H1 (cell line): ENCODE results near the gene MYO1D. TPM values are rescaled to one million over a fixed set of nuclear protein-coding genes. Genes with fewer than 3 reads are reported as not detected.

Experiments
- CTCF ChIA-PET: fragments of 300-600 bp; sonication (Branson Sonifier 250); formaldehyde crosslinking; loops from one replicate; lab custom pipeline; 2021; ENCODE audit not compliant: partially characterized antibody; lab: Charles Lee
- POLR2A ChIA-PET: fragments of 300-600 bp; sonication (Branson Sonifier 250); formaldehyde crosslinking; loops from one replicate; lab custom pipeline; 2021; ENCODE audit warnings: inconsistent platforms; ENCODE audit not compliant: partially characterized antibody; lab: Charles Lee
- DNase-seq, 2 experiments: peaks; one replicate each; pipeline versions ENCODE4 v3.0.0 to v3.0.0-alpha.2; 2010 to 2022; ENCODE audit warnings: low spot score in 2 of 2, low read depth in 1 of 2, mixed read lengths in 1 of 2
- FAIRE-seq: peaks from 2 replicates; lab custom pipeline; 2011; peaks lifted over from hg19 to GRCh38; lab: Jason Lieb, UNC
- H2AFZ ChIP-seq: 2 replicates; pipeline ENCODE4 v1.8.1; 2012; ENCODE audit warnings: low read length, inconsistent platforms
- H2AK5ac ChIP-seq: 2 replicates; pipeline ENCODE4 v1.6.1; 2013; ENCODE audit warnings: low read depth, low read length
- H2BK120ac ChIP-seq: replicated peaks from 2 replicates; pipeline ENCODE3; 2013; ENCODE audit warnings: low read depth, low read length, inconsistent platforms
- H2BK12ac ChIP-seq: 2 replicates; pipeline ENCODE4 v1.6.1; 2013; ENCODE audit warnings: low read depth, low read length
- H2BK15ac ChIP-seq: 2 replicates; pipeline ENCODE4 v1.6.1; 2013; ENCODE audit warnings: low read length
- H2BK20ac ChIP-seq: 2 replicates; pipeline ENCODE4 v1.6.1; 2013; ENCODE audit warnings: low read length
- H2BK5ac ChIP-seq: 2 replicates; pipeline ENCODE4 v1.6.1; 2013; ENCODE audit warnings: low read depth, low read length
- H3K14ac ChIP-seq: 2 replicates; pipeline ENCODE4 v1.6.1; 2013; ENCODE audit warnings: inconsistent platforms; ENCODE audit not compliant: insufficient read length
- H3K18ac ChIP-seq: 2 replicates; pipeline ENCODE4 v1.6.1; 2013; ENCODE audit warnings: low read length; ENCODE audit errors: extremely low read depth
- H3K23ac ChIP-seq: 2 replicates; pipeline ENCODE4 v1.6.1; 2013; ENCODE audit warnings: inconsistent platforms; ENCODE audit not compliant: insufficient read length
- H3K23me2 ChIP-seq: 2 replicates; pipeline ENCODE4 v1.6.1; 2013; ENCODE audit warnings: low read depth, low read length
- H3K27ac ChIP-seq: 2 replicates; pipeline ENCODE4 v1.6.1; 2011; ENCODE audit warnings: low read depth, low read length, inconsistent platforms
- H3K27me3 ChIP-seq, 4 experiments: replicated peaks in 1 of 4; 1 replicate in 1 of 4; 2 replicates in 3 of 4; pipeline versions ENCODE4 v1.6.1 to v1.8.1; 2011 to 2013; ENCODE audit warnings: low read length in 3 of 4, mild to moderate bottlenecking in 3 of 4, inconsistent platforms in 2 of 4, mixed read lengths in 2 of 4, moderate library complexity in 1 of 4; ENCODE audit not compliant: control insufficient read depth in 3 of 4, insufficient read depth in 3 of 4; ENCODE audit errors: extremely low read depth in 1 of 4
- H3K36me3 ChIP-seq, 4 experiments: 2 replicates each; pipeline versions ENCODE4 v1.6.1 to v1.8.1; 2011 to 2013; ENCODE audit warnings: mild to moderate bottlenecking in 4 of 4, low read length in 3 of 4, moderate library complexity in 2 of 4, control low read depth in 1 of 4, inconsistent platforms in 1 of 4; ENCODE audit not compliant: insufficient read depth in 4 of 4, control insufficient read depth in 2 of 4
- H3K4ac ChIP-seq: replicated peaks from 2 replicates; pipeline ENCODE3; 2013; ENCODE audit warnings: low read length, low read depth, mixed read lengths, inconsistent platforms; ENCODE audit not compliant: insufficient read length
- H3K4me1 ChIP-seq, 4 experiments: replicated peaks in 1 of 4; 1 replicate in 1 of 4; 2 replicates in 3 of 4; pipeline versions ENCODE4 v1.6.1 to v1.8.1; 2011 to 2013; ENCODE audit warnings: low read length in 3 of 4, inconsistent platforms in 2 of 4, mixed read lengths in 1 of 4; ENCODE audit not compliant: insufficient read depth in 4 of 4, control insufficient read depth in 3 of 4
- H3K4me2 ChIP-seq, 2 experiments: 2 replicates each; pipeline versions ENCODE4 v1.6.1 to v1.8.1; 2011 to 2013; ENCODE audit warnings: low read depth in 2 of 2, low read length in 2 of 2, control low read depth in 1 of 2, inconsistent platforms in 1 of 2, mild to moderate bottlenecking in 1 of 2; ENCODE audit not compliant: insufficient read depth in 1 of 2
- H3K4me3 ChIP-seq, 4 experiments: fragments of 200-600, 300-600 bp in 1 of 4; sonication (generic), shearing (Covaris generic), sonication (Bioruptor Twin) in 1 of 4; 2 replicates each; pipeline versions ENCODE4 v1.5.1 to v1.8.1; 2011 to 2016; ENCODE audit warnings: low read length in 4 of 4, low read depth in 3 of 4, control low read depth in 2 of 4, inconsistent platforms in 2 of 4, mild to moderate bottlenecking in 2 of 4, mixed read lengths in 1 of 4, moderate library complexity in 1 of 4; ENCODE audit not compliant: insufficient read depth in 2 of 4; ENCODE audit errors: extremely low read depth in 1 of 4
- H3K56ac ChIP-seq: replicated peaks from 2 replicates; pipeline ENCODE3; 2013; ENCODE audit warnings: low read depth, mild to moderate bottlenecking, mixed read lengths, low read length, inconsistent platforms; ENCODE audit not compliant: insufficient read length
- H3K79me1 ChIP-seq: 2 replicates; pipeline ENCODE4 v1.6.1; 2013; ENCODE audit warnings: low read depth, low read length, control low read depth
- H3K79me2 ChIP-seq, 2 experiments: 2 replicates each; pipeline versions ENCODE4 v1.6.1 to v1.8.1; 2012 to 2013; ENCODE audit warnings: low read length in 2 of 2, mild to moderate bottlenecking in 2 of 2, inconsistent platforms in 1 of 2; ENCODE audit not compliant: insufficient read depth in 2 of 2, control insufficient read depth in 1 of 2
- H3K9ac ChIP-seq, 4 experiments: replicated peaks in 1 of 4; 1 replicate in 1 of 4; 2 replicates in 3 of 4; pipeline versions ENCODE4 v1.6.1 to v1.8.1; 2011 to 2013; ENCODE audit warnings: low read depth in 3 of 4, low read length in 3 of 4, control low read depth in 2 of 4, mild to moderate bottlenecking in 2 of 4, moderate library complexity in 2 of 4, inconsistent platforms in 1 of 4; ENCODE audit errors: extremely low read depth in 1 of 4
- H3K9me3 ChIP-seq, 2 experiments: 2 replicates each; pipeline versions ENCODE4 v1.6.1 to v1.8.1; 2012 to 2013; ENCODE audit warnings: mild to moderate bottlenecking in 2 of 2, moderate library complexity in 2 of 2, control low read depth in 1 of 2, inconsistent platforms in 1 of 2, low read depth in 1 of 2, low read length in 1 of 2, mixed read lengths in 1 of 2; ENCODE audit not compliant: insufficient read depth in 2 of 2
- H4K20me1 ChIP-seq, 2 experiments: replicated peaks in 1 of 2; 2 replicates each; pipeline versions ENCODE3 to v1.8.1; 2011 to 2013; ENCODE audit warnings: inconsistent platforms in 2 of 2, low read length in 2 of 2, mild to moderate bottlenecking in 1 of 2; ENCODE audit not compliant: insufficient read depth in 2 of 2, control insufficient read depth in 1 of 2
- H4K5ac ChIP-seq: 2 replicates; pipeline ENCODE4 v1.6.1; 2013; ENCODE audit warnings: low read length, low read depth, mixed read lengths, inconsistent platforms; ENCODE audit not compliant: insufficient read length
- H4K8ac ChIP-seq: 2 replicates; pipeline ENCODE4 v1.8.0; 2013; ENCODE audit warnings: mild to moderate bottlenecking, moderate library complexity, low read length, inconsistent platforms; ENCODE audit not compliant: insufficient read depth; ENCODE audit errors: extremely low read depth
- H4K91ac ChIP-seq: replicated peaks from 2 replicates; pipeline ENCODE3; 2013; ENCODE audit warnings: low read length, mixed read lengths, inconsistent platforms; ENCODE audit not compliant: insufficient read length
- ATF3 ChIP-seq: IDR thresholded peaks from 2 replicates; pipeline ENCODE4 v1.6.1; 2011; ENCODE audit warnings: low read depth, mild to moderate bottlenecking, low read length; ENCODE audit not compliant: insufficient read depth
- CHD1 ChIP-seq: IDR thresholded peaks from 2 replicates; pipeline ENCODE4 v1.6.1; 2012; ENCODE audit warnings: low read depth, low read length, improper control_type of control experiment
- CHD2 ChIP-seq: IDR thresholded peaks from 2 replicates; pipeline ENCODE4 v1.6.1; 2012; ENCODE audit warnings: low read length, improper control_type of control experiment
- CTCF ChIP-seq, 3 experiments: IDR thresholded peaks; 1 replicate in 2 of 3; 2 replicates in 1 of 3; pipeline versions ENCODE4 v1.5.1 to v1.6.1; 2011; ENCODE audit warnings: low read length in 3 of 3, mild to moderate bottlenecking in 3 of 3, inconsistent platforms in 2 of 3, low read depth in 1 of 3, moderate library complexity in 1 of 3; ENCODE audit not compliant: insufficient read depth in 1 of 3; ENCODE audit errors: control extremely low read depth in 1 of 3
- POLR2A ChIP-seq, 2 experiments: IDR thresholded peaks; 1 replicate in 1 of 2; 2 replicates in 1 of 2; pipeline ENCODE4 v1.6.1; 2011; ENCODE audit warnings: low read depth in 2 of 2, low read length in 2 of 2, mild to moderate bottlenecking in 2 of 2; ENCODE audit errors: control extremely low read depth in 1 of 2
- RAD21 ChIP-seq, 2 experiments: IDR thresholded peaks in 1 of 2; conservative IDR thresholded peaks in 1 of 2; 2 replicates each; pipeline ENCODE4 v1.6.1; 2011; ENCODE audit warnings: low read depth in 2 of 2, low read length in 2 of 2, improper control_type of control experiment in 1 of 2, inconsistent platforms in 1 of 2, mild to moderate bottlenecking in 1 of 2, moderate library complexity in 1 of 2
- RNF2 ChIP-seq: fragments of 200-900, 300-1000 bp; sonication (generic); IDR thresholded peaks from 2 replicates; pipeline ENCODE4 v1.7.1; 2016; ENCODE audit warnings: borderline replicate concordance, low read depth, mild to moderate bottlenecking, antibody characterized with exemption, low read length; ENCODE audit not compliant: poor library complexity, severe bottlenecking; ENCODE audit errors: missing control alignments
- SAP30 ChIP-seq: fragments of 300-600 bp; sonication (generic); IDR thresholded peaks from 2 replicates; pipeline ENCODE4 v1.7.1; 2012; ENCODE audit warnings: low read length, moderate library complexity, mild to moderate bottlenecking, inconsistent platforms; ENCODE audit not compliant: insufficient read depth, insufficient replicate concordance
- SIX5 ChIP-seq: IDR thresholded peaks from 2 replicates; pipeline ENCODE4 v1.6.1; 2011; ENCODE audit warnings: mild to moderate bottlenecking, low read depth, low read length
- WGBS, 2 experiments: shearing (Covaris generic) in 1 of 2; methylation state at CpG; one replicate each; pipeline versions ENCODE4 v1.1.6 to v1.1.7; 2013 to 2015; ENCODE audit warnings: low lambda C conversion rate in 2 of 2, mixed read lengths in 2 of 2, inconsistent platforms in 1 of 2, low coverage in 1 of 2, missing lambda C conversion rate in 1 of 2; ENCODE audit not compliant: insufficient replicate concordance in 2 of 2, insufficient coverage in 1 of 2, insufficient read length in 1 of 2; ENCODE audit errors: extremely low coverage in 1 of 2, missing lambda C conversion rate in 1 of 2; 5-methylcytosine and 5-hydroxymethylcytosine counted together
- polyA plus RNA-seq, 7 experiments: library from polyadenylated mRNA; depleted of rRNA in 3 of 7; stranded (reverse) in 5 of 7; unstranded in 2 of 7; fragments of >200 nt in 5 of 7; fragments of 200-250 nt in 2 of 7; gene quantifications; 1 replicate in 5 of 7; 2 replicates in 1 of 7; 4 replicates in 1 of 7; pipeline versions ENCODE4 v1.2.1 to v1.2.3, GENCODE V29; 2011 to 2013; ENCODE audit warnings: missing spikeins in 2 of 7, mixed read lengths in 2 of 7
- total RNA-seq: library from RNA; stranded (reverse); fragmentation: NEBNext Ultra II Directional; extraction: Animal tissue kit (Norgen Biotek cat#: 25700); gene quantifications from 2 replicates; pipeline ENCODE4 v1.2.1, GENCODE V29; 2021

MYO1D gene
- total and polyA plus RNA-seq, 2 of the 8 experiments (the other 6 are each of a cell fraction or from before 2014, with no cell fraction given): 6.5 to 25.4 TPM

GRCh38 chr17:32523017-32523680 is 353.8 kb downstream of the MYO1D start:
- no peak overlapping the region for H4K5ac ChIP-seq
- no peaks in the 10 kb centered on the region for H3K79me1 ChIP-seq
- peak overlapping the region; percentile 76; the same call in 1 of the 2 replicates for H2BK20ac ChIP-seq
- peak overlapping the region; percentile 40; the same call in 1 of the 2 replicates for H2BK5ac ChIP-seq
- no peak overlapping the region for H3K56ac ChIP-seq
- no peak overlapping the region for H3K4me3 ChIP-seq
- H3K79me2 ChIP-seq: no peaks in the 10 kb centered on the region
- H3K23me2 ChIP-seq: peaks cover 3% of the 10 kb centered on the region; the same call in 1 of the 2 replicates
- H3K36me3 ChIP-seq: no peaks in the 10 kb centered on the region
- H4K20me1 ChIP-seq: no peaks in the 10 kb centered on the region
- H3K4me1 ChIP-seq: peaks cover 15 to 30% (median 20%) of the 10 kb centered on the region in 4 experiments
- no peaks in the 10 kb centered on the region for H3K9me3 ChIP-seq
- ChIA-PET CTCF (no interaction called here), POLR2A (interaction anchor here (0.6 to 1.7 kb wide), 2 partner anchors 12 to 27 kb away, joined by 4 read pairs; no protein-coding TSS in a partner anchor)
- peak overlapping the region; percentile 16 to 30; a peak in 2 of 4 replicates for H3K4me2 ChIP-seq
- no peaks in the 10 kb centered on the region; a peak in 1 of 7 replicates for H3K27me3 ChIP-seq
- no peak overlapping the region for H3K4ac ChIP-seq
- no peak for DNase-seq
- peak overlapping the region; percentile 59 for H4K91ac ChIP-seq
- H3K9ac ChIP-seq: no peak overlapping the region
- H3K14ac ChIP-seq: no peak overlapping the region
- H2BK15ac ChIP-seq: no peak overlapping the region
- H3K27ac ChIP-seq: no peak overlapping the region
- H2BK12ac ChIP-seq: no peak overlapping the region
- no peak overlapping the region for H2BK120ac ChIP-seq
- no peak overlapping the region for H4K8ac ChIP-seq
- no peak for FAIRE-seq
- no peak overlapping the region for H3K18ac ChIP-seq
- WGBS, 2 experiments: 75% methylated on average over 11 of the region's 11 CpGs; no CpG with 5 or more reads in 1 of the 2 experiments
- no peak overlapping the region for H2AK5ac ChIP-seq
- no peak overlapping the region for H2AFZ ChIP-seq
- no peak overlapping the region for H3K23ac ChIP-seq
- TF ChIP-seq POLR2A (IDR thresholded peaks at IDR 0.05; ENCODE audit: control extremely low read depth in 1 of 2, low read depth in 2 of 2, low read length in 2 of 2) (no peak), SAP30 (no peak), SIX5 (no peak), CHD2 (no peak), CHD1 (no peak), RNF2 (no peak), CTCF (IDR thresholded peaks at IDR 0.05; ENCODE audit: control extremely low read depth in 1 of 3, insufficient read depth in 1 of 3, low read depth in 1 of 3, low read length in 3 of 3) (no peak), ATF3 (no peak), RAD21 (IDR thresholded peaks at IDR 0.05 in 1 of 2, conservative IDR thresholded peaks at IDR 0.05 in 1 of 2; ENCODE audit: low read depth in 2 of 2, low read length in 2 of 2) (no peak)
